Measurements from ENCODE around the gene THSD8.
A peak's percentile ranks its signal among the peaks of the same experiment; 100 is the strongest.
"Not testable (repeated sequence)": the region's sequence is repeated elsewhere in the genome, so short reads cannot be mapped to it uniquely, and the experiment has no call there.

The THSD8 gene

GRCh38 chr19:12838182-12838885 is 36.5 kb downstream of the THSD8 start, which contains the start of gene MAST1:
Gene MAST1 (plus strand): TSS chr19:12838515. CDS start chr19:12838573, 58 bp downstream.
- Histone ChIP-seq H3K4me1 (ENCODE audit: control insufficient read depth, low read depth, low read length) (peaks cover 12% of the 10 kb centered on the region), H3K4me3 (ENCODE audit: low read length) (peak within 1 kb of the TSS; percentile 61), H3K36me3 (ENCODE audit: control insufficient read depth, low read depth, low read length) (no peaks in the 10 kb centered on the region), H3K27ac (ENCODE audit: low read length) (no peak within 1 kb of the TSS), H3K9me3 (ENCODE audit: control insufficient read depth, low read depth, low read length) (no peaks in the 10 kb centered on the region), H3K9ac (ENCODE audit: low read length) (peak within 1 kb of the TSS; percentile 38), H3K27me3 (ENCODE audit: control insufficient read depth, insufficient read depth, low read length) (peaks cover 41% of the 10 kb centered on the region)

- Histone ChIP-seq H3K4me3 (ENCODE audit: low read length) (peak overlapping the region; percentile 61), H3K9me3 (ENCODE audit: control insufficient read depth, low read depth, low read length) (no peaks in the 10 kb centered on the region), H3K4me1 (ENCODE audit: control insufficient read depth, low read depth, low read length) (peaks cover 12% of the 10 kb centered on the region), H3K27ac (ENCODE audit: low read length) (no peak overlapping the region), H3K9ac (ENCODE audit: low read length) (peak overlapping the region; percentile 38), H3K27me3 (ENCODE audit: control insufficient read depth, insufficient read depth, low read length) (peaks cover 39% of the 10 kb centered on the region), H3K36me3 (ENCODE audit: control insufficient read depth, low read depth, low read length) (no peaks in the 10 kb centered on the region)
These were observed 37.3 kb downstream of the THSD8 start for GRCh38 chr19:12838886-12839756.

GRCh38 chr19:12840091-12841079 is 38.5 kb downstream of the THSD8 start:
- H3K4me1 ChIP-seq (ENCODE audit: control insufficient read depth, low read depth, low read length): peaks cover 12% of the 10 kb centered on the region
- no peaks in the 10 kb centered on the region for H3K36me3 ChIP-seq (ENCODE audit: control insufficient read depth, low read depth, low read length)
- peak overlapping the region; percentile 61 for H3K27ac ChIP-seq (ENCODE audit: low read length)
- H3K9ac ChIP-seq (ENCODE audit: low read length): peak overlapping the region; percentile 40
- no peaks in the 10 kb centered on the region for H3K9me3 ChIP-seq (ENCODE audit: control insufficient read depth, low read depth, low read length)
- H3K27me3 ChIP-seq (ENCODE audit: control insufficient read depth, insufficient read depth, low read length): peaks cover 26% of the 10 kb centered on the region
- H3K4me3 ChIP-seq (ENCODE audit: low read length): peak overlapping the region; percentile 59

- H3K4me1 ChIP-seq (ENCODE audit: control insufficient read depth, low read depth, low read length): peaks cover 12% of the 10 kb centered on the region
- no peaks in the 10 kb centered on the region for H3K36me3 ChIP-seq (ENCODE audit: control insufficient read depth, low read depth, low read length)
- peak overlapping the region; percentile 59 for H3K4me3 ChIP-seq (ENCODE audit: low read length)
- H3K27ac ChIP-seq (ENCODE audit: low read length): peak overlapping the region; percentile 61
- no peaks in the 10 kb centered on the region for H3K9me3 ChIP-seq (ENCODE audit: control insufficient read depth, low read depth, low read length)
- peaks cover 19% of the 10 kb centered on the region for H3K27me3 ChIP-seq (ENCODE audit: control insufficient read depth, insufficient read depth, low read length)
- peak overlapping the region; percentile 40 for H3K9ac ChIP-seq (ENCODE audit: low read length)
These were observed 39.2 kb downstream of the THSD8 start for GRCh38 chr19:12841094-12841493.

- peaks cover 12% of the 10 kb centered on the region for H3K4me1 ChIP-seq (ENCODE audit: control insufficient read depth, low read depth, low read length)
- H3K36me3 ChIP-seq (ENCODE audit: control insufficient read depth, low read depth, low read length): no peaks in the 10 kb centered on the region
- H3K27me3 ChIP-seq (ENCODE audit: control insufficient read depth, insufficient read depth, low read length): peaks cover 16% of the 10 kb centered on the region
- no peak overlapping the region for H3K27ac ChIP-seq (ENCODE audit: low read length)
- H3K4me3 ChIP-seq (ENCODE audit: low read length): no peak overlapping the region
- H3K9me3 ChIP-seq (ENCODE audit: control insufficient read depth, low read depth, low read length): no peaks in the 10 kb centered on the region
- H3K9ac ChIP-seq (ENCODE audit: low read length): no peak overlapping the region
These were observed 40.6 kb downstream of the THSD8 start for GRCh38 chr19:12842511-12842910.

GRCh38 chr19:12843328-12843727 is 41.5 kb downstream of the THSD8 start:
- Histone ChIP-seq H3K36me3 (ENCODE audit: control insufficient read depth, low read depth, low read length) (no peaks in the 10 kb centered on the region), H3K4me1 (ENCODE audit: control insufficient read depth, low read depth, low read length) (peaks cover 12% of the 10 kb centered on the region), H3K27ac (ENCODE audit: low read length) (no peak overlapping the region), H3K27me3 (ENCODE audit: control insufficient read depth, insufficient read depth, low read length) (peaks cover 20% of the 10 kb centered on the region), H3K9me3 (ENCODE audit: control insufficient read depth, low read depth, low read length) (no peaks in the 10 kb centered on the region), H3K9ac (ENCODE audit: low read length) (no peak overlapping the region), H3K4me3 (ENCODE audit: low read length) (no peak overlapping the region)

GRCh38 chr19:12843999-12844732 is 42.3 kb downstream of the THSD8 start:
- Histone ChIP-seq H3K4me3 (ENCODE audit: low read length) (no peak overlapping the region), H3K36me3 (ENCODE audit: control insufficient read depth, low read depth, low read length) (no peaks in the 10 kb centered on the region), H3K9ac (ENCODE audit: low read length) (no peak overlapping the region), H3K27ac (ENCODE audit: low read length) (no peak overlapping the region), H3K9me3 (ENCODE audit: control insufficient read depth, low read depth, low read length) (no peaks in the 10 kb centered on the region), H3K27me3 (ENCODE audit: control insufficient read depth, insufficient read depth, low read length) (peaks cover 16% of the 10 kb centered on the region), H3K4me1 (ENCODE audit: control insufficient read depth, low read depth, low read length) (peaks cover 9% of the 10 kb centered on the region)

GRCh38 chr19:12846613-12847012 is 44.7 kb downstream of the THSD8 start:
- peaks cover 11% of the 10 kb centered on the region for H3K27me3 ChIP-seq (ENCODE audit: control insufficient read depth, insufficient read depth, low read length)
- not testable (repeated sequence) for H3K27ac ChIP-seq (ENCODE audit: low read length)

GRCh38 chr19:12847159-12848139 is 45.6 kb downstream of the THSD8 start:
- H3K4me3 ChIP-seq (ENCODE audit: low read length): peak overlapping the region; percentile 33
- peaks cover 11% of the 10 kb centered on the region for H3K27me3 ChIP-seq (ENCODE audit: control insufficient read depth, insufficient read depth, low read length)
- no peaks in the 10 kb centered on the region for H3K4me1 ChIP-seq (ENCODE audit: control insufficient read depth, low read depth, low read length)
- H3K36me3 ChIP-seq (ENCODE audit: control insufficient read depth, low read depth, low read length): no peaks in the 10 kb centered on the region
- no peaks in the 10 kb centered on the region for H3K9me3 ChIP-seq (ENCODE audit: control insufficient read depth, low read depth, low read length)
- no peak overlapping the region for H3K27ac ChIP-seq (ENCODE audit: low read length)
- H3K9ac ChIP-seq (ENCODE audit: low read length): no peak overlapping the region

More at GRCh38 chr19:12846613-12847012, 44.7 kb downstream of the THSD8 start:
- H3K4me1 ChIP-seq (ENCODE audit: control insufficient read depth, low read depth, low read length); H3K36me3 ChIP-seq (ENCODE audit: control insufficient read depth, low read depth, low read length); H3K4me3 ChIP-seq (ENCODE audit: low read length); H3K9me3 ChIP-seq (ENCODE audit: control insufficient read depth, low read depth, low read length); H3K9ac ChIP-seq (ENCODE audit: low read length): not testable (repeated sequence)

All from iPS-18a (cell line).